GM23338 (cell line): Measurements from ENCODE around the gene CD300LB. TPM values are rescaled to one million over a fixed set of nuclear protein-coding genes. Genes with fewer than 3 reads are reported as not detected.
A peak's percentile ranks its signal among the peaks of the same experiment; 100 is the strongest.
"Not testable (repeated sequence)": the region's sequence is repeated elsewhere in the genome, so short reads cannot be mapped to it uniquely, and the experiment has no call there.

Source experiments
- ATAC-seq: fragments of 200-7000 bp; cut with Tn5 transposase; 3 replicates; pipeline ENCODE4 v1.9.1; 2020
- DNase-seq: peaks from one replicate; pipeline ENCODE4 v3.0.0-alpha.2; 2015; ENCODE audit warnings: low spot score
- H2AFZ ChIP-seq: fragments of 200-600 bp; sonication (generic); 2 replicates; pipeline ENCODE4 v1.8.0; 2016; ENCODE audit warnings: antibody characterized with exemption, mild to moderate bottlenecking, moderate library complexity
- H3F3A ChIP-seq: fragments of 200-600 bp; sonication (generic); replicated peaks from 2 replicates; pipeline ENCODE4 v1.8.0; 2017; ENCODE audit warnings: antibody characterized with exemption, mixed run types, low read depth
- H3K27ac ChIP-seq: fragments of 200-600 bp; sonication (generic); 2 replicates; pipeline ENCODE4 v1.6.1; 2016; ENCODE audit warnings: low read depth
- H3K27me3 ChIP-seq: fragments of 200-600 bp; sonication (generic); 2 replicates; pipeline ENCODE4 v1.8.0; 2016; ENCODE audit warnings: mild to moderate bottlenecking, mixed run types, moderate library complexity; ENCODE audit not compliant: insufficient read depth
- H3K36me3 ChIP-seq: fragments of 200-600 bp; sonication (generic); 2 replicates; pipeline ENCODE4 v1.8.0; 2016; ENCODE audit warnings: mild to moderate bottlenecking; ENCODE audit not compliant: insufficient read depth
- H3K4me1 ChIP-seq: fragments of 200-600 bp; sonication (generic); 2 replicates; pipeline ENCODE4 v1.8.0; 2016; ENCODE audit warnings: mild to moderate bottlenecking, moderate library complexity; ENCODE audit not compliant: insufficient read depth
- H3K4me2 ChIP-seq: fragments of 200-600 bp; sonication (generic); 2 replicates; pipeline ENCODE4 v1.7.1; 2017; ENCODE audit warnings: mixed run types
- H3K4me3 ChIP-seq: fragments of 200-600 bp; sonication (generic); 2 replicates; pipeline ENCODE4 v1.6.1; 2016; ENCODE audit warnings: mixed run types
- H3K79me2 ChIP-seq: fragments of 200-600 bp; sonication (generic); replicated peaks from 2 replicates; pipeline ENCODE4 v1.8.0; 2017; ENCODE audit warnings: mild to moderate bottlenecking; ENCODE audit not compliant: insufficient read depth
- H3K9me2 ChIP-seq: fragments of 200-600 bp; sonication (generic); 2 replicates; pipeline ENCODE4 v1.8.0; 2017; ENCODE audit not compliant: insufficient read depth
- H4K20me1 ChIP-seq: fragments of 200-600 bp; sonication (generic); replicated peaks from 2 replicates; pipeline ENCODE4 v1.8.0; 2017; ENCODE audit warnings: mild to moderate bottlenecking; ENCODE audit not compliant: insufficient read depth
- H3K27ac Mint-ChIP-seq: 2 replicates; pipeline ENCODE4 v1.8.0; 2020; ENCODE audit warnings: inconsistent platforms, mild to moderate bottlenecking, moderate library complexity, mixed read lengths
- H3K27me3 Mint-ChIP-seq: 3 replicates; pipeline ENCODE4 v1.8.0; 2022; ENCODE audit warnings: low read depth, mild to moderate bottlenecking, moderate library complexity, mixed read lengths, inconsistent platforms; ENCODE audit not compliant: insufficient read depth, poor library complexity
- H3K36me3 Mint-ChIP-seq: 3 replicates; pipeline ENCODE4 v1.8.0; 2021; ENCODE audit warnings: low read depth, mild to moderate bottlenecking, inconsistent platforms, moderate library complexity, mixed read lengths
- H3K4me1 Mint-ChIP-seq: 3 replicates; pipeline ENCODE4 v1.8.0; 2020; ENCODE audit warnings: mild to moderate bottlenecking, inconsistent platforms, mixed read lengths
- H3K4me3 Mint-ChIP-seq: 3 replicates; pipeline ENCODE4 v1.8.0; 2021; ENCODE audit warnings: moderate library complexity, mild to moderate bottlenecking, inconsistent platforms, mixed read lengths
- H3K9me3 Mint-ChIP-seq: 3 replicates; pipeline ENCODE4 v1.8.0; 2020; ENCODE audit warnings: moderate library complexity, mild to moderate bottlenecking, inconsistent platforms, mixed read lengths
- EZH2phosphoT487 ChIP-seq: fragments of 200-600 bp; sonication (generic); IDR thresholded peaks from one replicate; pipeline ENCODE4 v1.8.1; 2018; ENCODE audit warnings: antibody characterized with exemption; ENCODE audit not compliant: unreplicated experiment
- NANOG ChIP-seq: IDR thresholded peaks from 2 replicates; pipeline ENCODE4 v1.6.1; 2016; ENCODE audit warnings: antibody characterized with exemption, borderline replicate concordance
- POLR2AphosphoS5 ChIP-seq: IDR thresholded peaks from 2 replicates; pipeline ENCODE4 v1.6.1; 2016; ENCODE audit warnings: antibody characterized with exemption, low read depth
- STAT1 ChIP-seq: IDR thresholded peaks from one replicate; pipeline ENCODE4 v1.6.1; 2016; ENCODE audit warnings: antibody characterized with exemption; ENCODE audit not compliant: unreplicated experiment
- polyA plus RNA-seq: library from polyadenylated mRNA; unstranded; fragments of >200 nt; fragmentation: Nextera tagmentation; extraction: Ambion mirVana; gene quantifications from 2 replicates; pipeline ENCODE4 v1.2.1, GENCODE V29; 2016
- total RNA-seq: library from RNA; depleted of rRNA; stranded (reverse); fragments of >200 nt; shearing (Covaris generic); gene quantifications from 2 replicates; pipeline ENCODE4 v1.2.3, GENCODE V29; 2014

Gene CD300LB
- total and polyA plus RNA-seq, 2 experiments from 2014 or later = not detected

GRCh38 chr17:74561586-74561985 lies 30.3 kb upstream of the CD300LB start:
- Histone ChIP-seq H4K20me1 (no peaks in the 10 kb centered on the region), H3K79me2 (no peaks in the 10 kb centered on the region), H3K36me3 (0 out of 2 replicates have a peak, but pooled peaks cover 3% of the 10 kb centered on the region), H3K4me2 (no peak overlapping the region), H3K4me1 (0 out of 2 replicates have a peak, but pooled peaks cover 4% of the 10 kb centered on the region), H3K27me3 (no peaks in the 10 kb centered on the region), H3K9me2 (peaks cover 4% of the 10 kb centered on the region; the same call in 1 of the 2 replicates), H3K4me3 (no peak overlapping the region), H3F3A (no peaks in the 10 kb centered on the region), H2AFZ (no peak overlapping the region), H3K27ac (no peak overlapping the region)
- ATAC-seq (no peak), DNase-seq (no peak)
- H3K4me1 Mint-ChIP-seq = peaks cover 12% of the 10 kb centered on the region; the same call in 2 of the 3 replicates
- peaks cover 28% of the 10 kb centered on the region for H3K9me3 Mint-ChIP-seq
- peaks cover 15% of the 10 kb centered on the region for H3K36me3 Mint-ChIP-seq
- no peak overlapping the region for H3K4me3 Mint-ChIP-seq
- peaks cover 11% of the 10 kb centered on the region for H3K27me3 Mint-ChIP-seq
- TF ChIP-seq STAT1 (no peak), EZH2phosphoT487 (no peak)
- no peak overlapping the region for H3K27ac Mint-ChIP-seq

GRCh38 chr17:74558882-74559519 lies 27.7 kb upstream of the CD300LB start:
- Histone ChIP-seq H3F3A (no peaks in the 10 kb centered on the region), H2AFZ (no peak overlapping the region), H3K9me2 (peaks cover 4% of the 10 kb centered on the region; the same call in 1 of the 2 replicates), H3K27ac (no peak overlapping the region), H3K4me1 (0 out of 2 replicates have a peak, but pooled peaks cover 4% of the 10 kb centered on the region), H3K27me3 (no peaks in the 10 kb centered on the region), H3K79me2 (no peaks in the 10 kb centered on the region), H3K36me3 (0 out of 2 replicates have a peak, but pooled peaks cover 3% of the 10 kb centered on the region), H4K20me1 (no peaks in the 10 kb centered on the region), H3K4me2 (peak overlapping the region; percentile 50; the same call in 1 of the 2 replicates), H3K4me3 (no peak overlapping the region)
- peak; percentile 65 for ATAC-seq
- H3K36me3 Mint-ChIP-seq = peaks cover 19% of the 10 kb centered on the region
- H3K4me1 Mint-ChIP-seq = peaks cover 8% of the 10 kb centered on the region; the same call in 2 of the 3 replicates
- peaks cover 8% of the 10 kb centered on the region for H3K27me3 Mint-ChIP-seq
- DNase-seq = peak; percentile 36
- no peak overlapping the region for H3K4me3 Mint-ChIP-seq
- H3K9me3 Mint-ChIP-seq = peaks cover 33% of the 10 kb centered on the region
- H3K27ac Mint-ChIP-seq = no peak overlapping the region
- TF ChIP-seq NANOG (peak; percentile 44; the same call in 1 of the 2 replicates), EZH2phosphoT487 (no peak)

- not testable (repeated sequence) for H3K27me3 ChIP-seq, H3F3A ChIP-seq, H4K20me1 ChIP-seq, H2AFZ ChIP-seq, H3K4me3 ChIP-seq, H3K4me3 Mint-ChIP-seq, H3K9me2 ChIP-seq, H3K79me2 ChIP-seq, ATAC-seq, DNase-seq, H3K36me3 ChIP-seq, H3K27ac ChIP-seq, H3K4me1 Mint-ChIP-seq, H3K27ac Mint-ChIP-seq, H3K27me3 Mint-ChIP-seq, H3K4me1 ChIP-seq
- peaks cover 19% of the 10 kb centered on the region for H3K36me3 Mint-ChIP-seq
- peaks cover 33% of the 10 kb centered on the region for H3K9me3 Mint-ChIP-seq
- H3K4me2 ChIP-seq = peak overlapping the region; percentile 50; the same call in 1 of the 2 replicates
Observed at GRCh38 chr17:74558402-74558801, 27.1 kb upstream of the CD300LB start.

- H3K27me3 Mint-ChIP-seq = peaks cover 12% of the 10 kb centered on the region
- H3K27ac Mint-ChIP-seq = no peak overlapping the region
- Histone ChIP-seq H3K4me1 (0 out of 2 replicates have a peak, but pooled peaks cover 4% of the 10 kb centered on the region), H3K27me3 (no peaks in the 10 kb centered on the region), H3K4me3 (no peak overlapping the region), H3K79me2 (no peaks in the 10 kb centered on the region), H3F3A (no peaks in the 10 kb centered on the region), H3K27ac (no peak overlapping the region), H2AFZ (no peak overlapping the region), H3K36me3 (0 out of 2 replicates have a peak, but pooled peaks cover 3% of the 10 kb centered on the region), H3K9me2 (0 out of 2 replicates have a peak, but pooled peaks cover 4% of the 10 kb centered on the region), H3K4me2 (no peak overlapping the region), H4K20me1 (no peaks in the 10 kb centered on the region)
- H3K4me1 Mint-ChIP-seq = peaks cover 8% of the 10 kb centered on the region; the same call in 2 of the 3 replicates
- DNase-seq (no peak), ATAC-seq (no peak)
- H3K9me3 Mint-ChIP-seq = peaks cover 33% of the 10 kb centered on the region
- TF ChIP-seq POLR2AphosphoS5 = no peak
- peaks cover 19% of the 10 kb centered on the region for H3K36me3 Mint-ChIP-seq
- no peak overlapping the region for H3K4me3 Mint-ChIP-seq
Observed at GRCh38 chr17:74555427-74555940, 24.2 kb upstream of the CD300LB start.
